Measurements from ENCODE around the gene WDPCP. TPM values are rescaled to one million over a fixed set of nuclear protein-coding genes. Genes with fewer than 3 reads are reported as not detected.

WDPCP gene
- total and polyA plus RNA-seq, 2 experiments from 2014 or later: 8.8 to 20.4 TPM

- TF ChIP-seq ZNF462 (CRISPR knock-in tag; IDR thresholded peaks at IDR 0.05): no peak
- no peak for TF ChIP-seq ZNF331 (CRISPR knock-in tag; IDR thresholded peaks at IDR 0.05; ENCODE audit: low read depth)
- no peak for TF ChIP-seq EZH2phosphoT487 (IDR thresholded peaks at IDR 0.05; ENCODE audit: unreplicated experiment)
- no peak for TF ChIP-seq EZH2 (IDR thresholded peaks at IDR 0.05; ENCODE audit: low read depth, unreplicated experiment)
Measured at GRCh38 chr2:63086687-63087086, 501.6 kb downstream of the WDPCP start (continued).

- Mint-ChIP-seq H3K4me3 (no peak overlapping the region), H3K9me3 (no peaks in the 10 kb centered on the region), H3K4me1 (peaks cover 7% of the 10 kb centered on the region), H3K36me3 (ENCODE audit: low read depth) (no peaks in the 10 kb centered on the region), H3K27me3 (ENCODE audit: insufficient read depth, low read depth, poor library complexity) (peaks cover 4% of the 10 kb centered on the region), H3K27ac (no peak overlapping the region)
- Histone ChIP-seq H3K27ac (ENCODE audit: low read depth) (no peak overlapping the region), H3K4me1 (ENCODE audit: insufficient read depth) (peaks cover 10% of the 10 kb centered on the region; the same call in 1 of the 2 replicates), H3K4me3 (no peak overlapping the region), H3K9me2 (ENCODE audit: insufficient read depth) (no peaks in the 10 kb centered on the region), H3K79me2 (replicated peaks; ENCODE audit: insufficient read depth) (no peaks in the 10 kb centered on the region), H4K20me1 (replicated peaks; ENCODE audit: insufficient read depth) (no peaks in the 10 kb centered on the region), H3K27me3 (ENCODE audit: insufficient read depth) (no peaks in the 10 kb centered on the region), H3F3A (replicated peaks; ENCODE audit: low read depth) (no peaks in the 10 kb centered on the region), H2AFZ (no peak overlapping the region), H3K36me3 (ENCODE audit: insufficient read depth) (no peaks in the 10 kb centered on the region), H3K4me2 (no peak overlapping the region)
- ATAC-seq: no peak
- no peak for DNase-seq (ENCODE audit: low spot score)
- TF ChIP-seq CREB1 (CRISPR knock-in tag; IDR thresholded peaks at IDR 0.05; ENCODE audit: low read depth): no peak
- no peak for TF ChIP-seq NANOG (IDR thresholded peaks at IDR 0.05; ENCODE audit: borderline replicate concordance)
- TF ChIP-seq EZH2 (IDR thresholded peaks at IDR 0.05; ENCODE audit: low read depth, unreplicated experiment): no peak
- no peak for TF ChIP-seq ZNF114 (CRISPR knock-in tag; IDR thresholded peaks at IDR 0.05)
- no peak for TF ChIP-seq EZH2phosphoT487 (IDR thresholded peaks at IDR 0.05; ENCODE audit: unreplicated experiment)
- TF ChIP-seq ZNF462 (CRISPR knock-in tag; IDR thresholded peaks at IDR 0.05): no peak
- no peak for TF ChIP-seq POLR2AphosphoS5 (IDR thresholded peaks at IDR 0.05; ENCODE audit: low read depth)
- TF ChIP-seq, protein P1, sequence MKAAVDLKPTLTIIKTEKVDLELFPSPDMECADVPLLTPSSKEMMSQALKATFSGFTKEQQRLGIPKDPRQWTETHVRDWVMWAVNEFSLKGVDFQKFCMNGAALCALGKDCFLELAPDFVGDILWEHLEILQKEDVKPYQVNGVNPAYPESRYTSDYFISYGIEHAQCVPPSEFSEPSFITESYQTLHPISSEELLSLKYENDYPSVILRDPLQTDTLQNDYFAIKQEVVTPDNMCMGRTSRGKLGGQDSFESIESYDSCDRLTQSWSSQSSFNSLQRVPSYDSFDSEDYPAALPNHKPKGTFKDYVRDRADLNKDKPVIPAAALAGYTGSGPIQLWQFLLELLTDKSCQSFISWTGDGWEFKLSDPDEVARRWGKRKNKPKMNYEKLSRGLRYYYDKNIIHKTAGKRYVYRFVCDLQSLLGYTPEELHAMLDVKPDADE (IDR thresholded peaks at IDR 0.05): no peak
Measured at GRCh38 chr2:63081404-63081803, 506.9 kb downstream of the WDPCP start.
